Cerebellar cortex (tissue), 1 donor: ENCODE results near the gene TMEM132C.
A peak's percentile ranks its signal among the peaks of the same experiment; 100 is the strongest.
"Not testable (repeated sequence)": the region's sequence is repeated elsewhere in the genome, so short reads cannot be mapped to it uniquely, and the experiment has no call there.

Experiments used
- DNase-seq: peaks from one replicate; pipeline ENCODE4 v3.0.0-alpha.2; 2015; ENCODE audit warnings: low spot score

Gene TMEM132C

GRCh38 chr12:128557231-128557630 is 290.3 kb downstream of the TMEM132C start:
- no peak for DNase-seq

- DNase-seq, result peak; percentile 15
Measured at GRCh38 chr12:128564956-128565355, 298.0 kb downstream of the TMEM132C start.

- no peak for DNase-seq
Measured at GRCh38 chr12:128567730-128568129, 300.8 kb downstream of the TMEM132C start.

- DNase-seq, result no peak
Measured at GRCh38 chr12:128570191-128571065, 303.5 kb downstream of the TMEM132C start.

- no peak for DNase-seq
Measured at GRCh38 chr12:128571906-128572810, 305.2 kb downstream of the TMEM132C start.

GRCh38 chr12:128573907-128574306 is 306.9 kb downstream of the TMEM132C start:
- no peak for DNase-seq

- DNase-seq, result no peak
Measured at GRCh38 chr12:128578045-128578444, 311.1 kb downstream of the TMEM132C start.

GRCh38 chr12:128581321-128581761 is 314.4 kb downstream of the TMEM132C start:
- no peak for DNase-seq

GRCh38 chr12:128583453-128583852 is 316.5 kb downstream of the TMEM132C start:
- DNase-seq, result no peak

- peak; percentile 31 for DNase-seq
Measured at GRCh38 chr12:128586451-128587029, 319.6 kb downstream of the TMEM132C start.

GRCh38 chr12:128587918-128588317 is 320.9 kb downstream of the TMEM132C start:
- DNase-seq, result no peak

GRCh38 chr12:128592220-128592744 is 325.3 kb downstream of the TMEM132C start:
- DNase-seq, result no peak

- DNase-seq, result no peak
Measured at GRCh38 chr12:128594521-128594920, 327.6 kb downstream of the TMEM132C start.

- DNase-seq, result no peak
Measured at GRCh38 chr12:128595609-128596008, 328.6 kb downstream of the TMEM132C start.

- DNase-seq, result no peak
Measured at GRCh38 chr12:128600886-128601285, 333.9 kb downstream of the TMEM132C start.

GRCh38 chr12:128603573-128604115 is 336.7 kb downstream of the TMEM132C start:
- no peak for DNase-seq

- not testable (repeated sequence) for DNase-seq
Measured at GRCh38 chr12:128604219-128604618, 337.2 kb downstream of the TMEM132C start.

GRCh38 chr12:128606051-128606450 is 339.1 kb downstream of the TMEM132C start:
- DNase-seq, result no peak

- DNase-seq, result no peak
Measured at GRCh38 chr12:128606538-128606937, 339.6 kb downstream of the TMEM132C start.

- no peak for DNase-seq
Measured at GRCh38 chr12:128606970-128607369, 340.0 kb downstream of the TMEM132C start.

GRCh38 chr12:128607641-128608040 is 340.7 kb downstream of the TMEM132C start:
- no peak for DNase-seq

- DNase-seq, result no peak
Measured at GRCh38 chr12:128609861-128610260, 342.9 kb downstream of the TMEM132C start.
